SK-N-SH (cell line): ENCODE results near the gene GSTCD. TPM values are rescaled to one million over a fixed set of nuclear protein-coding genes. Genes with fewer than 3 reads are reported as not detected.

ENCODE experiments used
- CTCF ChIA-PET: fragments of 300-600, 350-600 bp; formaldehyde crosslinking; extraction: SDS; loops from one replicate; lab custom pipeline; 2021; lab: Yijun Ruan, JAX
- POLR2A ChIA-PET: fragments of 350-600 bp; sonication (Branson Sonifier 250); formaldehyde crosslinking; extraction: SDS; loops from one replicate; lab custom pipeline; 2020; ENCODE audit warnings: antibody characterized with exemption, inconsistent platforms; lab: Yijun Ruan, JAX
- DNase-seq: peaks from one replicate; pipeline ENCODE4 v3.0.0; 2012
- H2AFZ ChIP-seq: fragments of 200-600 bp; sonication (generic); 2 replicates; pipeline ENCODE4 v1.8.1; 2016; ENCODE audit warnings: antibody characterized with exemption, mild to moderate bottlenecking, low read depth
- H3F3A ChIP-seq: fragments of 200-600 bp; sonication (generic); replicated peaks from 2 replicates; pipeline ENCODE3; 2016; ENCODE audit warnings: antibody characterized with exemption, mild to moderate bottlenecking; ENCODE audit not compliant: insufficient read depth
- H3K27ac ChIP-seq, 2 experiments: fragments of 200-500 bp in 1 of 2; fragments of 200-600 bp in 1 of 2; sonication (Bioruptor generic) in 1 of 2; sonication (generic), shearing (Covaris generic) in 1 of 2; 2 replicates each; pipeline versions ENCODE4 v1.5.1 to v1.6.1; 2014 to 2016; ENCODE audit warnings: low read depth in 2 of 2, inconsistent platforms in 1 of 2, low read length in 1 of 2, mild to moderate bottlenecking in 1 of 2, mixed read lengths in 1 of 2
- H3K27me3 ChIP-seq: fragments of 200-600 bp; sonication (generic), shearing (Covaris generic); 2 replicates; pipeline ENCODE4 v1.6.1; 2016; ENCODE audit warnings: mixed run types; ENCODE audit not compliant: insufficient read depth
- H3K36me3 ChIP-seq, 2 experiments: fragments of 200-500 bp in 1 of 2; fragments of 200-600 bp in 1 of 2; sonication (Bioruptor generic) in 1 of 2; sonication (generic) in 1 of 2; replicated peaks in 1 of 2; 2 replicates each; pipeline versions ENCODE3 to v1.5.1; 2014 to 2016; ENCODE audit warnings: low read length in 1 of 2, mild to moderate bottlenecking in 1 of 2; ENCODE audit not compliant: insufficient read depth in 2 of 2, control insufficient read depth in 1 of 2
- H3K4me1 ChIP-seq, 2 experiments: fragments of 200-500 bp in 1 of 2; fragments of 200-600 bp in 1 of 2; sonication (Bioruptor generic) in 1 of 2; sonication (generic), shearing (Covaris generic) in 1 of 2; 2 replicates each; pipeline versions ENCODE4 v1.5.1 to v1.6.1; 2014 to 2016; ENCODE audit warnings: low read depth in 1 of 2, low read length in 1 of 2, mixed run types in 1 of 2; ENCODE audit not compliant: insufficient read depth in 2 of 2, control insufficient read depth in 1 of 2
- H3K4me2 ChIP-seq: fragments of 200-600 bp; sonication (generic), shearing (Covaris generic); 2 replicates; pipeline ENCODE4 v1.6.1; 2017; ENCODE audit warnings: mixed run types
- H3K4me3 ChIP-seq, 2 experiments: fragments of 200-500 bp in 1 of 2; fragments of 200-600 bp in 1 of 2; sonication (Bioruptor generic) in 1 of 2; sonication (generic), shearing (Covaris generic) in 1 of 2; 2 replicates each; pipeline versions ENCODE4 v1.5.1 to v1.8.1; 2014 to 2016; ENCODE audit warnings: low read depth in 2 of 2, inconsistent platforms in 1 of 2, low read length in 1 of 2, mild to moderate bottlenecking in 1 of 2, mixed read lengths in 1 of 2, moderate library complexity in 1 of 2
- H3K79me2 ChIP-seq: fragments of 200-600 bp; sonication (generic); 2 replicates; pipeline ENCODE4 v1.8.1; 2017; ENCODE audit warnings: mild to moderate bottlenecking; ENCODE audit not compliant: insufficient read depth
- H3K9ac ChIP-seq: fragments of 200-600 bp; sonication (generic); 2 replicates; pipeline ENCODE4 v1.6.1; 2017; ENCODE audit warnings: mixed run types
- H3K9me2 ChIP-seq: fragments of 200-600 bp; sonication (generic); 2 replicates; pipeline ENCODE4 v1.6.1; 2017; ENCODE audit warnings: mixed run types
- H3K9me3 ChIP-seq: fragments of 200-600 bp; sonication (generic); 2 replicates; pipeline ENCODE4 v1.6.1; 2017; ENCODE audit warnings: mixed run types, mild to moderate bottlenecking, moderate library complexity
- H4K20me1 ChIP-seq: fragments of 200-600 bp; sonication (generic); 2 replicates; pipeline ENCODE4 v1.6.1; 2017; ENCODE audit warnings: mild to moderate bottlenecking, mixed run types; ENCODE audit not compliant: insufficient read depth
- EP300 ChIP-seq, 2 experiments: IDR thresholded peaks; 2 replicates each; pipeline versions ENCODE4 v1.4.0 to v1.6.1; 2012; ENCODE audit warnings: borderline replicate concordance in 1 of 2, low read depth in 1 of 2, low read length in 1 of 2
- FOXM1 ChIP-seq: IDR thresholded peaks from 2 replicates; pipeline ENCODE4 v1.4.0; 2012; ENCODE audit warnings: low read depth, mild to moderate bottlenecking
- GABPA ChIP-seq: IDR thresholded peaks from 2 replicates; pipeline ENCODE4 v1.4.0; 2012; ENCODE audit warnings: low read depth, mild to moderate bottlenecking
- JUND ChIP-seq: IDR thresholded peaks from 2 replicates; pipeline ENCODE4 v1.4.0; 2012
- MXI1 ChIP-seq: IDR thresholded peaks from 2 replicates; pipeline ENCODE4 v1.6.1; 2012; ENCODE audit warnings: mild to moderate bottlenecking, low read depth, low read length, improper control_type of control experiment
- NFIC ChIP-seq: IDR thresholded peaks from 2 replicates; pipeline ENCODE4 v1.4.0; 2012; ENCODE audit warnings: borderline replicate concordance
- PBX3 ChIP-seq: IDR thresholded peaks from 2 replicates; pipeline ENCODE4; 2012
- RFX5 ChIP-seq: IDR thresholded peaks from 2 replicates; pipeline ENCODE4 v1.6.1; 2012; ENCODE audit warnings: mild to moderate bottlenecking, improper control_type of control experiment, low read length
- TEAD4 ChIP-seq: IDR thresholded peaks from 2 replicates; pipeline ENCODE4 v1.4.0; 2012; ENCODE audit warnings: mild to moderate bottlenecking, borderline replicate concordance; ENCODE audit not compliant: insufficient read depth
- YY1 ChIP-seq: IDR thresholded peaks from 2 replicates; pipeline ENCODE4 v1.4.0; 2012; ENCODE audit warnings: low read depth, mild to moderate bottlenecking
- WGBS: methylation state at CpG from one replicate; pipeline ENCODE4 v1.1.6; 2017; ENCODE audit warnings: low lambda C conversion rate; 5-methylcytosine and 5-hydroxymethylcytosine counted together
- polyA plus RNA-seq, 3 experiments: library from polyadenylated mRNA; depleted of rRNA; stranded (reverse); fragments of >200 nt; gene quantifications; 2 replicates each; pipeline ENCODE4 v1.2.3, GENCODE V29; 2012
- TF ChIP-seq, protein P1 (sequence below): IDR thresholded peaks from 2 replicates; pipeline ENCODE4 v1.6.1; 2012; ENCODE audit warnings: mild to moderate bottlenecking, low read depth, low read length, moderate library complexity
- TF ChIP-seq, protein P2 (sequence below): IDR thresholded peaks from 2 replicates; pipeline ENCODE4 v1.4.0; 2012; ENCODE audit warnings: low read depth, borderline replicate concordance

The GSTCD gene
- polyA plus RNA-seq, 1 of the 3 experiments (the other 2 are of a cell fraction): 4.8 TPM

- no peak for TF ChIP-seq MXI1
- TF ChIP-seq, protein P1, sequence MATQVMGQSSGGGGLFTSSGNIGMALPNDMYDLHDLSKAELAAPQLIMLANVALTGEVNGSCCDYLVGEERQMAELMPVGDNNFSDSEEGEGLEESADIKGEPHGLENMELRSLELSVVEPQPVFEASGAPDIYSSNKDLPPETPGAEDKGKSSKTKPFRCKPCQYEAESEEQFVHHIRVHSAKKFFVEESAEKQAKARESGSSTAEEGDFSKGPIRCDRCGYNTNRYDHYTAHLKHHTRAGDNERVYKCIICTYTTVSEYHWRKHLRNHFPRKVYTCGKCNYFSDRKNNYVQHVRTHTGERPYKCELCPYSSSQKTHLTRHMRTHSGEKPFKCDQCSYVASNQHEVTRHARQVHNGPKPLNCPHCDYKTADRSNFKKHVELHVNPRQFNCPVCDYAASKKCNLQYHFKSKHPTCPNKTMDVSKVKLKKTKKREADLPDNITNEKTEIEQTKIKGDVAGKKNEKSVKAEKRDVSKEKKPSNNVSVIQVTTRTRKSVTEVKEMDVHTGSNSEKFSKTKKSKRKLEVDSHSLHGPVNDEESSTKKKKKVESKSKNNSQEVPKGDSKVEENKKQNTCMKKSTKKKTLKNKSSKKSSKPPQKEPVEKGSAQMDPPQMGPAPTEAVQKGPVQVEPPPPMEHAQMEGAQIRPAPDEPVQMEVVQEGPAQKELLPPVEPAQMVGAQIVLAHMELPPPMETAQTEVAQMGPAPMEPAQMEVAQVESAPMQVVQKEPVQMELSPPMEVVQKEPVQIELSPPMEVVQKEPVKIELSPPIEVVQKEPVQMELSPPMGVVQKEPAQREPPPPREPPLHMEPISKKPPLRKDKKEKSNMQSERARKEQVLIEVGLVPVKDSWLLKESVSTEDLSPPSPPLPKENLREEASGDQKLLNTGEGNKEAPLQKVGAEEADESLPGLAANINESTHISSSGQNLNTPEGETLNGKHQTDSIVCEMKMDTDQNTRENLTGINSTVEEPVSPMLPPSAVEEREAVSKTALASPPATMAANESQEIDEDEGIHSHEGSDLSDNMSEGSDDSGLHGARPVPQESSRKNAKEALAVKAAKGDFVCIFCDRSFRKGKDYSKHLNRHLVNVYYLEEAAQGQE: no peak
- no peak for TF ChIP-seq YY1
- TF ChIP-seq RFX5: no peak
Observed at GRCh38 chr4:105712766-105713165, 4.2 kb downstream of the GSTCD start (continued).

GRCh38 chr4:105714071-105714521 lies 5.5 kb downstream of the GSTCD start:
- Histone ChIP-seq H3K4me1 (peaks cover 7 to 16% of the 10 kb centered on the region in 2 experiments; a peak in 3 of 4 replicates), H3K27me3 (no peaks in the 10 kb centered on the region), H3K79me2 (peaks cover 50% of the 10 kb centered on the region), H3K9ac (0 out of 2 replicates have a peak overlapping the region, but pooled peaks have one; percentile 35), H4K20me1 (no peaks in the 10 kb centered on the region), H3K27ac (peak overlapping the region; percentile 16 to 69; a peak in 3 of 4 replicates), H2AFZ (no peak overlapping the region), H3K4me3 (peak overlapping the region; percentile 4 to 33; a peak in 2 of 4 replicates), H3K4me2 (peak overlapping the region; percentile 67; the same call in 1 of the 2 replicates), H3F3A (peaks cover 21% of the 10 kb centered on the region), H3K36me3 (peaks cover 0 to 7% of the 10 kb centered on the region in 2 experiments), H3K9me3 (no peaks in the 10 kb centered on the region), H3K9me2 (no peaks in the 10 kb centered on the region)
- WGBS: 58% methylated on average over 5 of the region's 5 CpGs
- CTCF ChIA-PET: interaction anchor here (1.0 to 1.8 kb wide), 4 partner anchors 182 to 241 kb away, joined by 4 to 27 read pairs (median 6); partner anchors contain the start of gene PPA2
- DNase-seq: no peak
- POLR2A ChIA-PET: no interaction called here
- no peak for TF ChIP-seq FOXM1
- peak; percentile 7; the same call in 1 of the 2 replicates for TF ChIP-seq JUND
- TF ChIP-seq NFIC: no peak
- TF ChIP-seq PBX3: peak; percentile 76
- TF ChIP-seq, protein P2, sequence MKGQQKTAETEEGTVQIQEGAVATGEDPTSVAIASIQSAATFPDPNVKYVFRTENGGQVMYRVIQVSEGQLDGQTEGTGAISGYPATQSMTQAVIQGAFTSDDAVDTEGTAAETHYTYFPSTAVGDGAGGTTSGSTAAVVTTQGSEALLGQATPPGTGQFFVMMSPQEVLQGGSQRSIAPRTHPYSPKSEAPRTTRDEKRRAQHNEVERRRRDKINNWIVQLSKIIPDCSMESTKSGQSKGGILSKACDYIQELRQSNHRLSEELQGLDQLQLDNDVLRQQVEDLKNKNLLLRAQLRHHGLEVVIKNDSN: no peak
- no peak for TF ChIP-seq GABPA
- 0 out of 2 replicates have a peak, but pooled peaks have one; percentile 11 for TF ChIP-seq TEAD4
- TF ChIP-seq EP300 (IDR thresholded peaks at IDR 0.05; ENCODE audit: borderline replicate concordance in 1 of 2, low read depth in 1 of 2, low read length in 1 of 2): no peak
